Ovary (tissue), 9 donors: ENCODE data around the gene ACR. TPM values are rescaled to one million over a fixed set of nuclear protein-coding genes. Genes with fewer than 3 reads are reported as not detected.

Source experiments
- DNase-seq, 5 donors: peaks; one replicate each; pipeline ENCODE4 v3.0.0-alpha.2; 2019 to 2020
- H3K27ac ChIP-seq, 2 donors: fragments of 200-600 bp; one replicate each; pipeline versions ENCODE4 v1.5.1 to v1.8.0; 2019 to 2022
- H3K27me3 ChIP-seq: fragments of 200-600 bp; one replicate; pipeline ENCODE4 v1.8.0; 2022
- H3K36me3 ChIP-seq: fragments of 200-600 bp; sonication (generic); one replicate; pipeline ENCODE4 v1.5.1; 2019
- H3K4me1 ChIP-seq: one replicate; pipeline ENCODE4 v1.8.1; 2013; ENCODE audit warnings: mild to moderate bottlenecking, moderate library complexity; ENCODE audit not compliant: insufficient read depth
- H3K4me3 ChIP-seq: fragments of 200-600 bp; sonication (generic); one replicate; pipeline ENCODE4 v1.5.1; 2017
- H3K9me3 ChIP-seq, 2 donors: fragments of 200-600 bp in 1 of 2; sonication (generic) in 1 of 2; one replicate each; pipeline versions ENCODE4 v1.5.1 to v1.8.1; 2013 to 2019; ENCODE audit warnings: mild to moderate bottlenecking in 1 of 2, moderate library complexity in 1 of 2
- EP300 ChIP-seq: sonication (generic); formaldehyde crosslinking; IDR thresholded peaks from one replicate; pipeline ENCODE4 v1.6.1; 2017; ENCODE audit warnings: antibody characterized with exemption
- POLR2A ChIP-seq: fragments of 450-650 bp; IDR thresholded peaks from one replicate; pipeline ENCODE4 v1.6.1; 2017; ENCODE audit warnings: antibody characterized with exemption, mild to moderate bottlenecking, moderate library complexity
- WGBS, 3 donors: extraction: QIAGEN DNeasy Blood & Tissue Kit in 1 of 3; methylation state at CpG; one replicate each; pipeline versions ENCODE4 v1.1.5 to v1.1.7; 2013 to 2017; 5-methylcytosine and 5-hydroxymethylcytosine counted together
- intact Hi-C, 4 donors: fragments of 100-400 bp; cut with DNase I; formaldehyde crosslinking; loops; one replicate each; pipeline versions ENCODE4 v1.11.0 to v1.15.1; 2022 to 2023
- polyA plus RNA-seq, 2 donors: library from polyadenylated mRNA; stranded (reverse); fragments of 200-250 nt in 1 of 2; fragments of 350-450 nt in 1 of 2; fragmentation: Illumina TruSeq in 1 of 2; extraction: RNeasy Lipid Tissue Mini Kit (QIAGEN cat#74804) in 1 of 2; gene quantifications; one replicate each; pipeline ENCODE4 v1.2.3, GENCODE V29; 2013 to 2014
- total RNA-seq, 7 donors: library from RNA; depleted of rRNA in 2 of 7; stranded (reverse); fragments of >200 nt in 2 of 7; fragmentation: NEBNext Ultra II Directional in 3 of 7; extraction: Animal tissue kit (Norgen Biotek cat#: 25700) in 3 of 7; gene quantifications; one replicate each; pipeline versions ENCODE4 v1.1.0 to v1.2.4, GENCODE V29; 2016 to 2023
- TF ChIP-seq, protein P1 (sequence below), 3 donors: fragments of 450-650 bp in 2 of 3; fragments of 200-600 bp in 1 of 3; IDR thresholded peaks; one replicate each; pipeline versions ENCODE4 v1.5.1 to v1.8.0; 2016 to 2022; ENCODE audit warnings: antibody characterized with exemption in 3 of 3, mild to moderate bottlenecking in 1 of 3
- donor health status: DM: no; HTN: no; CAD: no; lungs with moderate emphysema.
- donor health status: DM: no; HTN: no; CAD: no.
- donor health status: Bipolar disorder and iron deficiency.
- donor health status: DM: yes; HTN: yes; CAD: no.
- donor health status: DM: no; HTN: no; CAD: no.
- donor health status: DM: yes; HTN: yes; CAD: no.

Gene ACR
- total and polyA plus RNA-seq, 9 donors, result 0.25 to 1.3 (median 0.33) TPM; not detected in 4

- TF ChIP-seq, protein P1, sequence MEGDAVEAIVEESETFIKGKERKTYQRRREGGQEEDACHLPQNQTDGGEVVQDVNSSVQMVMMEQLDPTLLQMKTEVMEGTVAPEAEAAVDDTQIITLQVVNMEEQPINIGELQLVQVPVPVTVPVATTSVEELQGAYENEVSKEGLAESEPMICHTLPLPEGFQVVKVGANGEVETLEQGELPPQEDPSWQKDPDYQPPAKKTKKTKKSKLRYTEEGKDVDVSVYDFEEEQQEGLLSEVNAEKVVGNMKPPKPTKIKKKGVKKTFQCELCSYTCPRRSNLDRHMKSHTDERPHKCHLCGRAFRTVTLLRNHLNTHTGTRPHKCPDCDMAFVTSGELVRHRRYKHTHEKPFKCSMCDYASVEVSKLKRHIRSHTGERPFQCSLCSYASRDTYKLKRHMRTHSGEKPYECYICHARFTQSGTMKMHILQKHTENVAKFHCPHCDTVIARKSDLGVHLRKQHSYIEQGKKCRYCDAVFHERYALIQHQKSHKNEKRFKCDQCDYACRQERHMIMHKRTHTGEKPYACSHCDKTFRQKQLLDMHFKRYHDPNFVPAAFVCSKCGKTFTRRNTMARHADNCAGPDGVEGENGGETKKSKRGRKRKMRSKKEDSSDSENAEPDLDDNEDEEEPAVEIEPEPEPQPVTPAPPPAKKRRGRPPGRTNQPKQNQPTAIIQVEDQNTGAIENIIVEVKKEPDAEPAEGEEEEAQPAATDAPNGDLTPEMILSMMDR (IDR thresholded peaks at IDR 0.05), result no peak
- TF ChIP-seq POLR2A (no peak), EP300 (no peak)
- Histone ChIP-seq H3K4me1 (no peaks in the 10 kb centered on the region), H3K36me3 (no peaks in the 10 kb centered on the region), H3K27ac (no peak overlapping the region), H3K4me3 (no peak overlapping the region), H3K9me3 (no peaks in the 10 kb centered on the region), H3K27me3 (no peaks in the 10 kb centered on the region)
- 77 to 81% (median 79%) methylated on average over 10 of the region's 10 CpGs for WGBS, 3 donors
- intact Hi-C loops, result no loop called here
- DNase-seq, result peak in 4 of 5 donors; percentile 2 to 17 (median 8)
Observed at GRCh38 chr22:50734343-50734771, 3.6 kb upstream of the ACR start.

DNA sequence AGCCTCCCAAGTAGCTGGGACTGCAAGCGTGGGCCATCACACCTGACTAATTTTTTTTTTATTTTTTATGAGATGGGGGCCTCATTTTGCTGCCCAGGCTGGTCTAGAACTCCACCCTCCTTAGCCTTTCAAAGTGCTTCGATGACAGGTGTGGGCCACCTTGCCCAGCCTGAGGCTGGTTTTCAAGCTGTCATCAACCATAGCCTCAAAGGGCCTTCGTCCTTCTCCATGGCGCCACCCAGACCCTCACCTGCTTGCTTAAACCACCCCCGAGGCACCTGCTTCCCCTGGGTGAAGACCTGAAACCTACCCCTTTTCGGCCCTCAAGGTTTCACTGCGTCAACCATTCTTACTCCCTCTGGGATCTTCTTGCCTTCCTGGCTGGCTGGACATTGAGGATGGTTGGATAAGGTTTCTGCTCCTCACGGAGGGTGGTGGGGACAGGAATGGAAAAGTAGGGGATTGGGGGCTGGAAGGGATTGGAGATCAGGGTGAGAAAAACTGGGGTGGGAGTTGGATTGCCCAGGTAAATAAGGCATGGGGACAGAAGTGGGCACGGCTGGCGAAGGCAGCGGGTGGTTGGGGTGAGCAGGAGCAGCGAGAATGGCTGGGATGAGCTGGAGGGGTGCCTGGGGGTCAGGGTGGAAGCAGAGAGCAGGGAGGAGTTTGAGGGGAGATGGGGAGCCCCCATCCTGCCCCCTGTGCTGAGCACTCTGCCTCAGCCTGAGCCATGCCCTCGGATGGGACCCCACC is 2.8 kb upstream of the ACR start:
- Histone ChIP-seq H3K4me1 (no peaks in the 10 kb centered on the region), H3K9me3 (no peaks in the 10 kb centered on the region), H3K27ac (no peak overlapping the region), H3K36me3 (no peaks in the 10 kb centered on the region), H3K4me3 (no peak overlapping the region), H3K27me3 (no peaks in the 10 kb centered on the region)
- peak in 3 of 5 donors; percentile 3 to 17 (median 10) for DNase-seq
- intact Hi-C loops, result no loop called here
- no peak for TF ChIP-seq POLR2A
- no peak for TF ChIP-seq EP300
- TF ChIP-seq, protein P1 (IDR thresholded peaks at IDR 0.05), result no peak
- WGBS, 3 donors, result 88 to 92% (median 90%) methylated on average over 13 of the region's 13 CpGs

DNA sequence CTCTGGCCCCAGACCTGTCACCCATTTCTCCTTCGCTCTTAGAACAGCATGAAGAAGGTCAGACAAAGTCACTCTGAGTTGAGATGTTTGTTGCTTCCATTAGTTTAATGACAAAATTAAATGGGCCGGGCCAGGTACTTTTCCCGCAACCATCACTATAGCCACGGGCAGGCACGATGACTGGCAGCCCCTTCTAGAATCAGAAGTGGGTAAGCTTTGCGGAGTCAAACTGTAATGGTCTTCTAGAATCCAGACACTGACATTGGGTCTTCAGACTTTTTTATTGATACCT is 2.3 kb upstream of the ACR start:
- Histone ChIP-seq H3K27ac (no peak overlapping the region), H3K27me3 (no peaks in the 10 kb centered on the region), H3K9me3 (no peaks in the 10 kb centered on the region), H3K4me1 (no peaks in the 10 kb centered on the region), H3K4me3 (no peak overlapping the region), H3K36me3 (no peaks in the 10 kb centered on the region)
- 77 to 78% (median 78%) methylated on average over 6 of the region's 6 CpGs for WGBS, 3 donors
- TF ChIP-seq, protein P1 (IDR thresholded peaks at IDR 0.05), result no peak
- TF ChIP-seq POLR2A, result no peak
- TF ChIP-seq EP300, result no peak
- intact Hi-C loops, result no loop called here
- peak in 1 of 5 donors; percentile 7 for DNase-seq

GRCh38 chr22:50738649-50739227 is 734 bp downstream of the ACR start:
- WGBS, 3 donors, result 87 to 90% (median 89%) methylated on average over 10 of the region's 10 CpGs
- TF ChIP-seq, protein P1 (IDR thresholded peaks at IDR 0.05), result no peak
- no peak for TF ChIP-seq POLR2A
- TF ChIP-seq EP300, result no peak
- H3K27ac ChIP-seq, result no peak overlapping the region
- H3K4me1 ChIP-seq, result no peaks in the 10 kb centered on the region
- no peak overlapping the region for H3K4me3 ChIP-seq
- no peaks in the 10 kb centered on the region for H3K36me3 ChIP-seq
- peak in 2 of 5 donors; percentile 2 to 4 for DNase-seq
- H3K9me3 ChIP-seq, result no peaks in the 10 kb centered on the region
- intact Hi-C loops, result no loop called here
- H3K27me3 ChIP-seq, result no peaks in the 10 kb centered on the region
